Activated T-helper 1 cell treated with Interleukin-2 at 50 U/mL for 16 hours (primary cell): ENCODE measurements around the gene CORO7.

Experiments used
- DNase-seq: peaks from one replicate; pipeline ENCODE4 v3.0.0-alpha.2; 2020; ENCODE audit warnings: low read depth

CORO7 gene

DNA sequence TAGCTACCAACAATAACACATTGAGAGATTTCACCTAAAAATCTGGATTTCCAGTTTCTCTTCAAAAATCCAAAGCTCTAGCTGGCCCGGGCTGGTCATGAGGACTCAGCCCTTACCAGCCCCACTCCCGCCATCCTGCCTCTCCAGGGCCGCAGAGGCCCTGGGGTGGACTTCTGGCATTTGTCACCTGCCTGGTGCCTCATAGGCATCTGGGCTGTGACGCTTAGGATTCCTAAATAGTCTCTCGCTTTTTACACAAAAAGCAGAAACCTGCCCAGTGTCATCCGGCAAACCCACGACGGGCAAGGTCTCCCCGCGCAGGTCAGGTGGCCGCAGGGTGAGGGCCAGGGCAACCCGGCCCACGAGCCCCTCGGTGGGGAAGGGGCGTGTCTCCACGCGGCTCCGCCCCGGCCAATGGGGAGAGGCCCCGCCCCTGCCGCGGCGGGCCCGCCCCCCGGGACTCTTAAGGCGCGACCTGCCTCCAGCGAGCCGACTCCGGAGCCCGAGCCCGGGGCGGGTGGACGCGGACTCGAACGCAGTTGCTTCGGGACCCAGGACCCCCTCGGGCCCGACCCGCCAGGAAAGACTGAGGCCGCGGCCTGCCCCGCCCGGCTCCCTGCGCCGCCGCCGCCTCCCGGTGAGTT is 44.9 kb downstream of the CORO7 start, which contains the start of gene VASN:
TSS of gene VASN (plus strand) at position 492 of the 644 bp plus-strand sequence. CDS start 9,030 bp downstream, outside the sequence.
- DNase-seq, result peak; percentile 66

GRCh38 chr16:4370570-4371356 is 45.6 kb downstream of the CORO7 start:
- no peak for DNase-seq

GRCh38 chr16:4370151-4370550 is 46.2 kb downstream of the CORO7 start:
- DNase-seq, result no peak

- no peak for DNase-seq
Measured at GRCh38 chr16:4369007-4369733, 47.2 kb downstream of the CORO7 start.

DNA sequence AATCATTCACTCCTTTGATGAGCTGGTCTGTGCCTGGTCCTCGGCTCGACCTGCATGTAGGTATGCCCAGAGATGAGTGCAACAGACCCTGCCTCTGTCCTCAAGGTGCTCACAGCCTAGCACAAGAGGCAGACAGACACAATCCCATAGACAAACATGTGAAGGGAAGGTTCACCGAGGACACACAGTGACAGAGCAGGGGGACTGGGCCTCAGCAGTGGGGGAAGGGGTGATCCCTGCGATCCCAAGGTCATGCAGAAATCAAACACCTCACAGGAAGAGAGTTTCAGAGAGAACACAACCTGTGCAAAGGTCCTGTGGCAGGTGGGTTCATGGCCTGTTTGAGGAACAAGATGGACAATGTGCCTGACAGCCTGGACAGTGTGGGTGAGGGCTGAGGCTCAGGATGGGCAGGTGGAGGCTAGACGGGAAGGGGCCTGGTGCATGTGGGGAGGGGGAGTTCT is 49.0 kb downstream of the CORO7 start:
- DNase-seq, result no peak

DNA sequence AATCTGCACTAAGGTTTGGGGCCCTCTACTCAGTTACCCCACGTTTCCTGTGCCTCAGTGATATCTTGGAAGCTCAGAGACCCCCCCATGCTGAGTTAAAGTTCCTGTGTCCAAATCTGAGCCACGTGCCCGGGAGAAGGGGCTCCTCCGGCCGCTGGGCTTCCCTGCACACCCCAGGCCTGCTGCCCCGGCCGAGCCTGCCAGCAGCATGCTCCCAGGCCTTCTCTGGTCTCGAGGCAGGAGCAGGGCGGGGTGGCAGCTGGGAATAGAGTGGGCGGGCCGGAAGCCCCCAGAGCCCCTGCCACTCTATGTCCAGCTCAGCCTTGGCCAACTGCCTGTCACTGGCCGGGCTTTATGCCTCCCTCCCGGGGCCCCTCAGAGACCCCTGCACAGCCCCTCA is 50.4 kb downstream of the CORO7 start:
- no peak for DNase-seq

DNA sequence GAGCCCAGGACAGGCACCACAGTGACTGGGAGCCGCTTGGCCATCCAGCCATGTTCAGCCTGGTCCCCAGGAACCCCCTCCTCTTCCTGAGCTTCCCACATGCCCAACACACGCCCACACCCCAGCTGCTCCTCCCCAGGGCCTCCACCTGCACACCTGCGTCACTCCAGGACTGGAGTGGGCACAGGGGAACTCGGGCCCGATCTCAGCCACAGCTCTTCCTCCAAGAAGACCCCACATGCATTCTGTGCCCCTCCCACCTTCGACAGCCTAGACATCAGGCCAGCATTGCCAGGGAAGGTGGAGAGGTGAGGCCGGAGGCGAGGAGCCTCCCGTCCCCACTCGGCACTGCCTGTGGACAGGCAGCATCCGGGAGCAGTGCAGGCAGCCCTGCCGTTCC is 50.8 kb downstream of the CORO7 start:
- DNase-seq, result no peak

DNA sequence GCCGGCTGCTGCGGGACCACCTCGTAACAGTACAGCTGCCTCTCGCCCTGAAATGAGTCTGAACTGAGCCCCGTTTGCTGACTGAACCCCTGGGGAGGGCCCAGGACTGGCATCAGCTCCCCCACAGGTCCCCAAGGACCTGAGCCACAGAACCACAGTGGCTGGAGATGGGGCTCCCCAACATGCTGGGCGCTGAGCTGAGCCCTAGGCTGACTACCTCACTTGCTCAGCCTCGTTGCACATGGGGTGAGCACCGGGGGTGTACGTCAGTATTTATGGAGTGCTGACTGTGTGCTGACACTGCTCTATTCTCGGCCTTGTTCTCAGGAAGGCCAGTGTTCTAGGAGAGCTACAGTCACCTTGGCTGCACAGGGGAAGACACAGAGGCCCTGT is 51.4 kb downstream of the CORO7 start:
- no peak for DNase-seq

DNA sequence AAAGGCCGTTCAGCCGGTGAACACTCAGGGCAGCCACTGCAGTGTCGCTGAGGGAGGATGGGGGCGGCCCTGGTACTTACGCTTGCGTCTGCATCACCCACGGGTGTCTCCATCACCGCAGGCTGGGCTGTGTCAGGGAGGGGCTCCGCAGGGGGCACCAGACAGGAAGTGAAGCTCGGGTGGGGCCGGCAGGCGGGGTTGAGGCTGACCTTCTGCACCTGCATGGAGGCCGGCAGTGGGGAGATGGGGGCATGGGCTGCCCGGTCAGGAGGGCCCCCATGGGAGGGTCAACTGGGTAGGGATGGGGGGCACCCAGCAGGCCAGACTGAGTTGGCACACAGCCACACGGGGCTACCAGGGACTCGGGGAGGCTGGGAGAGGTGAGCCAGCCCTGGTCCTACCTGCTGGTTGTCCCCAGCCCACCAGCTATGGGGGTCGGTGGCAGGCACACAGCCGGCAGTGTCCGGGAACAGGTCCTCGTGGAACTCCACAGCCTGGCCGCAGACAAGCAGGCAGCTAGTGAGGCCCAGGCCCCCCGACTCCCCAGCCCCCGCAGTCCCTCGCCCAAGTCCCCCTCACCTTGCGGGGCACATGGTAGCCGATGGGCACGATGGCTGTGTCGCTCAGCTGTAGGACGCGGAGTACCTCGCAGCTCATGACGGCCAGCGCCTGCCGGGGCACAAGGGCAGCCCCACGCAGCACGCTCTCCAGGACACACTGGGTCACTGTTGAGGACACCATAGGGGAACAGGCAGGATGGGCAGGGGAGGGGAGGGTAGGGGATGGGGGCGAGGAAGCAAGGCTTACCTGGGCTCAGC is 52.0 kb downstream of the CORO7 start:
- DNase-seq, result no peak

GRCh38 chr16:4362476-4363135 is 53.8 kb downstream of the CORO7 start:
- no peak for DNase-seq

GRCh38 chr16:4361944-4362311 is 54.5 kb downstream of the CORO7 start:
- DNase-seq, result no peak

DNA sequence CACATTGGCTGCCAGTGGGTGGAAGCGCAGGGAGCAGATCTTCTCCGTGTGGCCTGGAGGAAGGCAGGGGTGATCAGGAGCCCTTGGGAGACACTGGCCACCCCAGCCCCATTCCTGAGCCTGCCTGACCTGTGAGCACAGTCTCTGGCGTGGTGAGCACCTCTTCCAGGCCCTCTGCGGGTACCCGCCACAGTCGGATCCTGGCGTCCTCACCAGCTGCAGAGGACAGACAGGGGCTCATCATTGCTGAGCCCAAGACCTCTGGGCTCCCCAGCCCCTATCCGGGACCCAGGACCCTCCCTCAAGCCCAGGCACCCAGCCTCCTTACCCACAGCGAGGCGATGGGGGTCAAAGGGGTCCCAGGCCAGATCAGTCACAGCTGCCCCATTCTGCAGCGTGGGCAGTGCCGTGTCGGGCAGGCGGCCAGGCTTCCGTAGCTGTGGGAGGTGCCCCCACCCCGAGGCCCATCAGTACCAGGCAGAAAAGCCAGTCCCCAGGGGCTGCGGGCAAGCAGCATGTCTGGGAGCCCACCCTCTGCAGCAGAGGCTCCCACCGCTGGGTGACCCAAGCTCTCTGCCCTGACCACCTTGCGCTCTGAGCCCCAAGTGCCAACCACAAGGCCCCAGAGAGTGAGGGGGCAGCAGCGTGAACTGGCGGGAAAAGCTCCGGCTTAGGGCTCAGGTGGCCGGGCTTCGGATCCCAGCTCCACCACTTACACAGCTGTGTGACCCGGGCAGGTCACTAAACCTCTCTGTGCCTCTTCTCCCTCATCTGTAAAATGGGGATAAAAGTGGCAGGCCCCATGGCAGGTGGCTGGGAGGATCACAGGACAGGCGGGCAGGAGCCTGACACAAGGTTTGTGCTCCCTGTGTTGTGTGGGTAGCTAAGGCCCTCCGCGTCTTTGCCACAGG is 55.1 kb downstream of the CORO7 start:
- no peak for DNase-seq

GRCh38 chr16:4360538-4361021 is 55.8 kb downstream of the CORO7 start:
- DNase-seq, result no peak

- DNase-seq, result no peak
Measured at GRCh38 chr16:4359914-4360313, 56.5 kb downstream of the CORO7 start.

GRCh38 chr16:4358831-4359561 is 57.4 kb downstream of the CORO7 start:
- DNase-seq, result peak; percentile 48

GRCh38 chr16:4358236-4358635 is 58.2 kb downstream of the CORO7 start:
- no peak for DNase-seq

DNA sequence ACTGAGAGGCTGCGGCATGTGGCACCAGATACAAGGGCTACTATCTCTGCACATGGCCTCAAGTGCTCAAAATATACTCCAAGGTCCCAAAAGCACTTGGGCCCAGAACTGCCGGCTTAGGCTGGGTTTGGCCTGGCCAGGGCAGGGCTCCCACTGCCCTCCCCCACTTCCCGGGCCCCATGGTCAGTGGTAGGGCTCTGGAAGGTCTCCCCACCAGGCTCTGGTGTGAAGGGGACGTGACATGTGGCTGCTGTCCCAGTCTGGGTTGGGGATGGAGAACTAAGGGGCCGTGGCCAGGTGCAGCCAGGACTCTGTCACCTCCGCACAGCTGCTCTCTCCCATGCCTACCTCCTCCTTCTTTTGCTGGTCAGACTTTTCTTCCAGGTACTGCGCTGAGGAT is 59.6 kb downstream of the CORO7 start:
- DNase-seq, result no peak

GRCh38 chr16:4354512-4355409 is 61.6 kb downstream of the CORO7 start:
- no peak for DNase-seq
